GM23338 (cell line): ENCODE measurements around the gene PITRM1. TPM values are rescaled to one million over a fixed set of nuclear protein-coding genes. Genes with fewer than 3 reads are reported as not detected.

Source experiments
- ATAC-seq: fragments of 200-7000 bp; cut with Tn5 transposase; 3 replicates; pipeline ENCODE4 v1.9.1; 2020
- DNase-seq: peaks from one replicate; pipeline ENCODE4 v3.0.0-alpha.2; 2015; ENCODE audit warnings: low spot score
- H2AFZ ChIP-seq: fragments of 200-600 bp; sonication (generic); 2 replicates; pipeline ENCODE4 v1.8.0; 2016; ENCODE audit warnings: antibody characterized with exemption, mild to moderate bottlenecking, moderate library complexity
- H3F3A ChIP-seq: fragments of 200-600 bp; sonication (generic); replicated peaks from 2 replicates; pipeline ENCODE4 v1.8.0; 2017; ENCODE audit warnings: antibody characterized with exemption, mixed run types, low read depth
- H3K27ac ChIP-seq: fragments of 200-600 bp; sonication (generic); 2 replicates; pipeline ENCODE4 v1.6.1; 2016; ENCODE audit warnings: low read depth
- H3K27me3 ChIP-seq: fragments of 200-600 bp; sonication (generic); 2 replicates; pipeline ENCODE4 v1.8.0; 2016; ENCODE audit warnings: mild to moderate bottlenecking, mixed run types, moderate library complexity; ENCODE audit not compliant: insufficient read depth
- H3K36me3 ChIP-seq: fragments of 200-600 bp; sonication (generic); 2 replicates; pipeline ENCODE4 v1.8.0; 2016; ENCODE audit warnings: mild to moderate bottlenecking; ENCODE audit not compliant: insufficient read depth
- H3K4me1 ChIP-seq: fragments of 200-600 bp; sonication (generic); 2 replicates; pipeline ENCODE4 v1.8.0; 2016; ENCODE audit warnings: mild to moderate bottlenecking, moderate library complexity; ENCODE audit not compliant: insufficient read depth
- H3K4me2 ChIP-seq: fragments of 200-600 bp; sonication (generic); 2 replicates; pipeline ENCODE4 v1.7.1; 2017; ENCODE audit warnings: mixed run types
- H3K4me3 ChIP-seq: fragments of 200-600 bp; sonication (generic); 2 replicates; pipeline ENCODE4 v1.6.1; 2016; ENCODE audit warnings: mixed run types
- H3K79me2 ChIP-seq: fragments of 200-600 bp; sonication (generic); replicated peaks from 2 replicates; pipeline ENCODE4 v1.8.0; 2017; ENCODE audit warnings: mild to moderate bottlenecking; ENCODE audit not compliant: insufficient read depth
- H3K9me2 ChIP-seq: fragments of 200-600 bp; sonication (generic); 2 replicates; pipeline ENCODE4 v1.8.0; 2017; ENCODE audit not compliant: insufficient read depth
- H4K20me1 ChIP-seq: fragments of 200-600 bp; sonication (generic); replicated peaks from 2 replicates; pipeline ENCODE4 v1.8.0; 2017; ENCODE audit warnings: mild to moderate bottlenecking; ENCODE audit not compliant: insufficient read depth
- H3K27ac Mint-ChIP-seq: 2 replicates; pipeline ENCODE4 v1.8.0; 2020; ENCODE audit warnings: inconsistent platforms, mild to moderate bottlenecking, moderate library complexity, mixed read lengths
- H3K27me3 Mint-ChIP-seq: 3 replicates; pipeline ENCODE4 v1.8.0; 2022; ENCODE audit warnings: low read depth, mild to moderate bottlenecking, moderate library complexity, mixed read lengths, inconsistent platforms; ENCODE audit not compliant: insufficient read depth, poor library complexity
- H3K36me3 Mint-ChIP-seq: 3 replicates; pipeline ENCODE4 v1.8.0; 2021; ENCODE audit warnings: low read depth, mild to moderate bottlenecking, inconsistent platforms, moderate library complexity, mixed read lengths
- H3K4me1 Mint-ChIP-seq: 3 replicates; pipeline ENCODE4 v1.8.0; 2020; ENCODE audit warnings: mild to moderate bottlenecking, inconsistent platforms, mixed read lengths
- H3K4me3 Mint-ChIP-seq: 3 replicates; pipeline ENCODE4 v1.8.0; 2021; ENCODE audit warnings: moderate library complexity, mild to moderate bottlenecking, inconsistent platforms, mixed read lengths
- H3K9me3 Mint-ChIP-seq: 3 replicates; pipeline ENCODE4 v1.8.0; 2020; ENCODE audit warnings: moderate library complexity, mild to moderate bottlenecking, inconsistent platforms, mixed read lengths
- CREB1 ChIP-seq: fragments of 250-450 bp; sonication (Bioruptor Pico); IDR thresholded peaks from 2 replicates; pipeline ENCODE4 v1.5.0; 2020; ENCODE audit warnings: low read depth, mild to moderate bottlenecking, moderate library complexity
- CTCF ChIP-seq, 2 experiments: fragments of 200-600 bp in 1 of 2; sonication (generic) in 1 of 2; conservative IDR thresholded peaks; 2 replicates each; pipeline versions ENCODE4 v1.5.1 to v1.6.1; 2016 to 2017; ENCODE audit warnings: antibody characterized with exemption in 2 of 2, low read depth in 2 of 2, mild to moderate bottlenecking in 2 of 2, moderate library complexity in 1 of 2
- ETS1 ChIP-seq: IDR thresholded peaks from 2 replicates; pipeline ENCODE4 v1.6.1; 2016; ENCODE audit warnings: antibody characterized with exemption
- EZH2 ChIP-seq: fragments of 200-600 bp; sonication (generic); IDR thresholded peaks from one replicate; pipeline ENCODE4 v1.8.0; 2017; ENCODE audit warnings: antibody characterized with exemption, mild to moderate bottlenecking, low read depth; ENCODE audit not compliant: unreplicated experiment
- EZH2phosphoT487 ChIP-seq: fragments of 200-600 bp; sonication (generic); IDR thresholded peaks from one replicate; pipeline ENCODE4 v1.8.1; 2018; ENCODE audit warnings: antibody characterized with exemption; ENCODE audit not compliant: unreplicated experiment
- JUNB ChIP-seq: IDR thresholded peaks from one replicate; pipeline ENCODE4 v1.6.1; 2016; ENCODE audit warnings: antibody characterized with exemption; ENCODE audit not compliant: unreplicated experiment
- NANOG ChIP-seq: IDR thresholded peaks from 2 replicates; pipeline ENCODE4 v1.6.1; 2016; ENCODE audit warnings: antibody characterized with exemption, borderline replicate concordance
- POLR2AphosphoS5 ChIP-seq: IDR thresholded peaks from 2 replicates; pipeline ENCODE4 v1.6.1; 2016; ENCODE audit warnings: antibody characterized with exemption, low read depth
- REST ChIP-seq: IDR thresholded peaks from one replicate; pipeline ENCODE4 v1.6.1; 2018; ENCODE audit warnings: antibody characterized with exemption; ENCODE audit not compliant: unreplicated experiment
- STAT1 ChIP-seq: IDR thresholded peaks from one replicate; pipeline ENCODE4 v1.6.1; 2016; ENCODE audit warnings: antibody characterized with exemption; ENCODE audit not compliant: unreplicated experiment
- ZNF114 ChIP-seq: fragments of 250-450 bp; sonication (Bioruptor Pico); IDR thresholded peaks from 2 replicates; pipeline ENCODE4 v1.5.0; 2020; ENCODE audit warnings: mild to moderate bottlenecking, moderate library complexity
- ZNF331 ChIP-seq: fragments of 250-450 bp; sonication (Bioruptor Pico); IDR thresholded peaks from 2 replicates; pipeline ENCODE4 v1.5.0; 2020; ENCODE audit warnings: low read depth, mild to moderate bottlenecking, moderate library complexity
- ZNF462 ChIP-seq: fragments of 250-450 bp; sonication (Bioruptor Pico); IDR thresholded peaks from 2 replicates; pipeline ENCODE4 v1.5.0; 2020; ENCODE audit warnings: mild to moderate bottlenecking, moderate library complexity
- polyA plus RNA-seq: library from polyadenylated mRNA; unstranded; fragments of >200 nt; fragmentation: Nextera tagmentation; extraction: Ambion mirVana; gene quantifications from 2 replicates; pipeline ENCODE4 v1.2.1, GENCODE V29; 2016
- total RNA-seq: library from RNA; depleted of rRNA; stranded (reverse); fragments of >200 nt; shearing (Covaris generic); gene quantifications from 2 replicates; pipeline ENCODE4 v1.2.3, GENCODE V29; 2014

The PITRM1 gene
- total and polyA plus RNA-seq, 2 experiments from 2014 or later, result 29.0 to 33.0 TPM

- no peaks in the 10 kb centered on the region for H3K9me2 ChIP-seq
- H3K27ac Mint-ChIP-seq, result no peak overlapping the region
- H3K4me1 ChIP-seq, result no peaks in the 10 kb centered on the region
- no peaks in the 10 kb centered on the region for H3K79me2 ChIP-seq
- no peak overlapping the region for H3K27ac ChIP-seq
- H3K27me3 ChIP-seq, result no peaks in the 10 kb centered on the region
- no peak for DNase-seq
- peaks cover 51% of the 10 kb centered on the region for H3K36me3 ChIP-seq
- H3K9me3 Mint-ChIP-seq, result no peaks in the 10 kb centered on the region
- no peak overlapping the region for H3K4me2 ChIP-seq
- no peaks in the 10 kb centered on the region for H3K4me1 Mint-ChIP-seq
- H3F3A ChIP-seq, result no peaks in the 10 kb centered on the region; the same call in 1 of the 2 replicates
- no peak for TF ChIP-seq EZH2phosphoT487
- TF ChIP-seq POLR2AphosphoS5, result no peak
- TF ChIP-seq CREB1, result no peak
- no peak for TF ChIP-seq JUNB
- TF ChIP-seq NANOG, result no peak
- no peak for TF ChIP-seq REST
- TF ChIP-seq ETS1, result no peak
- TF ChIP-seq EZH2, result no peak
- no peak for TF ChIP-seq STAT1
- TF ChIP-seq ZNF462 (CRISPR knock-in tag), result no peak
- no peak for TF ChIP-seq CTCF (conservative IDR thresholded peaks at IDR 0.05; ENCODE audit: low read depth in 2 of 2)
- TF ChIP-seq ZNF114 (CRISPR knock-in tag), result no peak
- TF ChIP-seq ZNF331 (CRISPR knock-in tag), result no peak
- ATAC-seq, result no peak
- no peak overlapping the region for H3K4me3 Mint-ChIP-seq
- H3K4me3 ChIP-seq, result no peak overlapping the region
- no peak overlapping the region for H2AFZ ChIP-seq
- peaks cover 93% of the 10 kb centered on the region for H3K36me3 Mint-ChIP-seq
- peaks cover 2% of the 10 kb centered on the region for H3K27me3 Mint-ChIP-seq
- H4K20me1 ChIP-seq, result peaks cover 11% of the 10 kb centered on the region
Observed at GRCh38 chr10:3135006-3135405, 37.6 kb downstream of the PITRM1 start.
